ENCODE measurements around the gene ELF5.

The ELF5 gene

DNA sequence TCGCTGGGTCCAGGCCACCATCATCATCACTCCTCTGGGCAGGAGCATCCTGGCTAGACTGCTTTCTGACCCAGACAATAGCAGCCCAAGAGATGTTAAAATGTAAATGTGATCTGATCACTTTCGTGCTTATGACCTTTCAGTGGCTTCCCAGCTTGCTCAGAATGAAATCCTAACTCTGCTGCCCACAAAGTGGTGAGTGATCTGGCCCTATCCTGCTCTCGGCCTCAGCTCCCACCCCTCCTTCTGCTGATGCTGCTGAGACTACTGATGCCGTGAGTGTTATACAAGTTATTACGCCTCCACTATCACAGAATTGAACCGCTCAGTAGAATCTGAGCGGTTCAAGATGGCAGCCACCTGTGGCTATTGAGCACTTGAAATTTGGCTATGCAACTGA lies 26.2 kb downstream of the ELF5 start:
- no peak overlapping the region for H3K4me3 Mint-ChIP-seq
- H3K4me1 Mint-ChIP-seq, result no peaks in the 10 kb centered on the region
- H3K27me3 Mint-ChIP-seq, result no peaks in the 10 kb centered on the region
- H3K9me3 Mint-ChIP-seq, result no peaks in the 10 kb centered on the region
- H3K27ac Mint-ChIP-seq, result no peak overlapping the region
- no peaks in the 10 kb centered on the region for H3K36me3 Mint-ChIP-seq

DNA sequence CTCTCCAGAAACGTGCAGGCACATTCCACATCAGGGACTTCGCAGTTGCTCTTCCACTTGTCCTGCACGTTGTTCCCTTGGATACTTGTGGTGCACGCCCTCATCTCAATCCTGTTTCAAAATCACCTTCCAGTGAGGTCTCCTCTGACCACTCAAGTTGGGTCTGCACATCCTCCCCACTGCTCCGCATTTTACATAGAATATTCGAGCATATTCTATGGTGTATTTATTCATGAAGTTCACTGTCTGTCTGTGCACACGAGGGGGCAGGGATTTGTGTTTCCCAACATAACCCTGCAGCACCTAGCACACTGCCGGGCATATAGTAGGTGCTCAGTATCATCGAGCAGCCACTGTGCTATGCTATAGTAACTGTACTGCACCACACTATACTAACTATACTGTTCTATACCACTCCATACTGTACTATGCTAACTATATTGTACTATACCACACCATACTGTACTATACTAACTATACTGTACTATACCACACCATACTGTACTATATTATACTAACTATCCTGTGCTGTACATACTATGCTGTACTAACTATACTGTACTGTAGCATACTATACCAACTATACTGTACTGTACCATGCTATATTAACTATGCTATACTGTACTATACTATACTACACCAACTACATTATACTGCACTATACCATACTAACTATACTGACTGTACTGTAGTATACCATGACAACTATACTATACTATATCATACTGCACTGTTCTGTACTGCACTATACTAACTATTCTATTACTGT lies 30.3 kb downstream of the ELF5 start:
- no peaks in the 10 kb centered on the region for H3K4me1 Mint-ChIP-seq
- no peaks in the 10 kb centered on the region for H3K36me3 Mint-ChIP-seq
- no peak overlapping the region for H3K27ac Mint-ChIP-seq
- no peaks in the 10 kb centered on the region for H3K9me3 Mint-ChIP-seq
- no peaks in the 10 kb centered on the region for H3K27me3 Mint-ChIP-seq
- no peak overlapping the region for H3K4me3 Mint-ChIP-seq

DNA sequence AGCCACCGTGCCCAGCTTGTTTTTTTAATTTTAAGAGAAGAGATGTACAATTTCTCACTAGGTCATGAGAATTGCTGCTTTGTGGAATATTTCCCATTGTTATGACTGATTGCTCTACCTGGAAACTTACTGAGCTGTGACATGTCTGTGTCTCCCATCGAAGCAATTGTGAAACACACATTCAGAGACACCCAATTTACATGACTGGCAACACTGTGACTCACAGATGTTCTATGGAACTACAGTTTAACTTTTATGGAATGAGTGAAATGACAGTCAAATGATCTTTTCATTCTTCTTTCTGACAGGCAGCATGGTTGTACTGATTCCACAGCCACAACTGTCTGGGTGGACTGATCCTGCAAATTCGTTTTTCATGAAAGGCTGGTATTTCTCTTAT lies 32.3 kb downstream of the ELF5 start:
- H3K9me3 Mint-ChIP-seq, result no peaks in the 10 kb centered on the region
- no peak overlapping the region for H3K27ac Mint-ChIP-seq
- no peaks in the 10 kb centered on the region for H3K27me3 Mint-ChIP-seq
- no peaks in the 10 kb centered on the region for H3K4me1 Mint-ChIP-seq
- no peaks in the 10 kb centered on the region for H3K36me3 Mint-ChIP-seq
- no peak overlapping the region for H3K4me3 Mint-ChIP-seq

DNA sequence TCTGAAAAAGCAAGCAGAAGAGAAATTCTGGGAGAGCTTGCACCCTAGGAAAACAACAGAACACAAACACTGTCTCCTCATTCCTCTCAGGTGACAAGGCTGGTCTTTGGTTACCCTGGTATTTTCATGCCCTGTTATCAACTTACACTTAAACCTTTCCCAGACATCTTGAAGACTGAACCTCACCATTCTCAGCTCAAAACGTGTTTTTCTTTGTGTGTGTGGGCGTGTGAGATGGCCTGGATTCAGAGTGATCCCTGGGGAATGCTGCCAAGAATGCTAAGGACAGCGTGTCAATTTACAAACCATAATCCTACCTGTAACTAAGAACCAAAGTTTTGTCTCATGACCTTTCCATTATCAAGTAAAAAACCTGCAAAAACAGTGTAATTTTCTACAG lies 33.3 kb downstream of the ELF5 start:
- no peaks in the 10 kb centered on the region for H3K9me3 Mint-ChIP-seq
- H3K36me3 Mint-ChIP-seq, result no peaks in the 10 kb centered on the region
- H3K4me3 Mint-ChIP-seq, result no peak overlapping the region
- no peak overlapping the region for H3K27ac Mint-ChIP-seq
- no peaks in the 10 kb centered on the region for H3K27me3 Mint-ChIP-seq
- no peaks in the 10 kb centered on the region for H3K4me1 Mint-ChIP-seq

DNA sequence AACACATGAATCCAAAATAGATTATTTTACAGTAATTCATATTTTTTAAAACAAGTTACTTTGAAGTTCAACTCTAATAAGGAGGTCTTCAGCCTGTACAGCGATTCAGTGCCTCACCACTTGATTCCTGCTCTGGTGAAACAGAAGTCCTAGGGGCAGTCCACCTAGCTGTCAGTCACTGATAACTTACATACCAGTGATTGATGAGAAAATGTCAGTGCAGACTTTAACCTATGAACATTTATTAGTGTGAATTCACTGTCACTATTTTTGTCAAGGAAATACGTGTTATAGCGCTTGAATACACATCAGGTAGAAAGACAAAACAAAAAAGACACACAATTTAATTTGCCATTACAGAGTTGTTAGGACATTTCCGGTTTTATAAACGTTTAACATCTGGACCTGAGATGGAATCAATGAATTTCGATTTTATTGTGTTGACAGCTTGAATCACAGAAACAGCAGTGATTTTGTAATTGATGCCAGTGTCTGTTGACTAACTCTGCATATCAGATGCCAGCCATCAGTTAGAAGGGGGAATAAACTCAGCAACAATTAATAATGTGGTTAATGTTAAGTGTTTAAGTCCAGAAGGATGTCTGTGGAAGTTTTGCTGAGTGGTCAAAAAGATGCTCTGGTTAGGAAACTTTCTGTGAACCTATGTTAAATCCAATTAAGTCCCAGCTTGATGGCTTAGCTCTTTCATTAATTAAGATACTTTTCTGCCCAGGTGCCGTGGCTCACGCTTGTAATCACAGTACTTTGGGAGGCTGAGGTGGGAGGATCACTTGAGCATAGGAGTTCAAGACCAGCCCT lies 34.5 kb downstream of the ELF5 start:
- no peaks in the 10 kb centered on the region for H3K36me3 Mint-ChIP-seq
- no peaks in the 10 kb centered on the region for H3K4me1 Mint-ChIP-seq
- no peaks in the 10 kb centered on the region for H3K27me3 Mint-ChIP-seq

DNA sequence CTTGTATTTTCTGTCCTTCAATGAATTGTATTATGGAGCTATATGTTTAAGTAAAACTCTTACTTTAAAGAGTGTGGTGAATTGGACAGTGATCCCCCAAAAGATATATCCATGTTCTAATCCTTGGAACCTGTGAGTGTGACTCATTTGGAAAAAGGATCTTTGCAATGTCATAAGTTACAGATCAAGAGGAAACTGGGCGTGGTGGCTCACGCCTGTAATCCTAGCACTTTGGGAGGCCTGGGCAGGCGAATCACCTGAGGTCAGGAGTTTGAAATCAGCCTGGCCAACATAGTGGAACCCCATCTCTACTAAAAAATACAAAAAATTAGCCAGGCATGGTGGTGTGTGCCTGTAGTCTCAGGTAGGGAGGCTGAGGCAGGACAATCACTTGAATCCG lies 36.7 kb downstream of the ELF5 start:
- no peaks in the 10 kb centered on the region for H3K4me1 Mint-ChIP-seq
- H3K27ac Mint-ChIP-seq, result no peak overlapping the region
- H3K4me3 Mint-ChIP-seq, result no peak overlapping the region
- H3K36me3 Mint-ChIP-seq, result no peaks in the 10 kb centered on the region
- H3K9me3 Mint-ChIP-seq, result no peaks in the 10 kb centered on the region
- no peaks in the 10 kb centered on the region for H3K27me3 Mint-ChIP-seq

More for the DNA sequence above, 34.5 kb downstream of the ELF5 start:
- H3K27ac Mint-ChIP-seq, result no peak overlapping the region
- no peak overlapping the region for H3K4me3 Mint-ChIP-seq
- no peaks in the 10 kb centered on the region for H3K9me3 Mint-ChIP-seq

DNA sequence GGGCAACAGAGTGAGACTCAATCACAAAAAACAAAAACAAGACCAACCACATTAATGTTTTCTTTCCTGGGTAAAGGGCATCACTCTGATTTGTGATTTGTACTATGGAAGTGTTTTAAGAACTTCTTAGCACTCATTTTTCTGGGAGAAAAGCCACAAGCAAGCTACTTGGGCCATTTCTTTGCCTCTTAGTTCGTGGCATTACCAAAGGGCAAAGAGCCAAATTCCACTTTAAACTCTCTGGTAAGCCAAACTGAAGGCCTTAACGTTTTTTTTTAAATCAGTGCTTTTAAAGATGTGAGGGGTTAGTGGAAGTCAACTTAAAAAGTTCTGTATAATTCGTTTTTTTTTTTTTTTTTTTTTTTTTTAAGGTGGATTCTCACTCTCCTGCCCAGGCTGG lies 37.9 kb downstream of the ELF5 start:
- H3K4me3 Mint-ChIP-seq, result no peak overlapping the region
- no peak overlapping the region for H3K27ac Mint-ChIP-seq
- no peaks in the 10 kb centered on the region for H3K27me3 Mint-ChIP-seq
- H3K36me3 Mint-ChIP-seq, result no peaks in the 10 kb centered on the region
- H3K9me3 Mint-ChIP-seq, result no peaks in the 10 kb centered on the region
- no peaks in the 10 kb centered on the region for H3K4me1 Mint-ChIP-seq

DNA sequence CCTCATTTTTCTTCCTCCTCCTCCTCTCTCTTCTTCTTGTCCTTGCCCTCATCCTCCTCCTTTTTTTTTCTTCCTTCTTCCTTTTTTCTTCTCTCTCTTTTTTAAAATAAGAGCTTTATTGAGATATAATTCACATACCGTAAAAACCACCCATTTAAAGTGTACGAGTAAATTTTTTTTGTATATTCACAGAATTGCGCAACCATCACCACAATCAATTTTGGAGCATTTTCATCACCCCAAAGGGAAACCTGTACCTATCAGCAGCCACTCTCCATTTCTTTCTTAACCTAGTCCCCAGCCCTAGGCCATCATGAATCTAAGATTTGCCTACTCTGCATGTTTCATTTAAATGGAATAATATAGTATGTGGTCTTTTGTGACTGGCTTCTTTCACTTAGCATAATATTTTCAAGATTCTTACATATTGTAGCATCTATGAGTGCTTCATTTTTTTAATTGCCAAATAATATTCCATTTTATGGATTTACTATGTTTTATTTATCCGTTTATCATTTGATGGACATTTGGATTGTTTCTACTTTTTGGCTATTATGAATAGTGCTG lies 39.9 kb downstream of the ELF5 start:
- no peaks in the 10 kb centered on the region for H3K4me1 Mint-ChIP-seq
- H3K36me3 Mint-ChIP-seq, result peaks cover 2% of the 10 kb centered on the region
- no peak overlapping the region for H3K4me3 Mint-ChIP-seq
- H3K9me3 Mint-ChIP-seq, result no peaks in the 10 kb centered on the region
- no peak overlapping the region for H3K27ac Mint-ChIP-seq
- H3K27me3 Mint-ChIP-seq, result no peaks in the 10 kb centered on the region

DNA sequence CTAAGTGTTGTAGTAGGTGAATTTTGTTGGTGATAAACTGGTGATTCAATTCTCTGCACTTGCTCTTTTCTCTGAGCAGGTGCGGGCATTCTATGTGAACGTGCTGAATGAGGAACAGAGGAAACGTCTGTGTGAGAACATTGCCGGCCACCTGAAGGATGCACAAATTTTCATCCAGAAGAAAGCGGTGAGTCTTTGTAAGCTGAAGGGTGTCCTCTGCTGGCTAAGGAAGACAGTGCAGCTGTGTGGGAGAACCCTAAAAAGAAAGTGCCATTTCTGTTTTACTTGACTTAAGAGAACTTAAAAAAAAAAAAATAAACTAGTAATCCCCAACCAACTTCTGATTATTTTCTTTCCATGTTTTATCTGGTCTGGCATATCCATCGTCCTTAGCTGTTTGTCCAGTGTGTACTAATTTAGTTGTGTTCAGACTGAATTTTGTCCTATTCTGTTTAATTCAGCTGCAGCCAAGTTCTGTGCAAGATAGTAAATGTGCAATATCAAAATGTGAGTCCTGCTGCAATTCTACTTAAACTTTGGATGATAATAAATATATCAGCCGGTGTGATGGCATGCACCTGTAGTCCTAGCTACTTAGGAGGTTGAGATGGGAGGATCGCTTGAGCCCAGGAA lies 45.3 kb downstream of the ELF5 start:
- H3K36me3 Mint-ChIP-seq, result peaks cover 32% of the 10 kb centered on the region
- H3K4me3 Mint-ChIP-seq, result no peak overlapping the region
- H3K9me3 Mint-ChIP-seq, result peaks cover 6% of the 10 kb centered on the region
- H3K27me3 Mint-ChIP-seq, result no peaks in the 10 kb centered on the region
- no peak overlapping the region for H3K27ac Mint-ChIP-seq
- no peaks in the 10 kb centered on the region for H3K4me1 Mint-ChIP-seq

DNA sequence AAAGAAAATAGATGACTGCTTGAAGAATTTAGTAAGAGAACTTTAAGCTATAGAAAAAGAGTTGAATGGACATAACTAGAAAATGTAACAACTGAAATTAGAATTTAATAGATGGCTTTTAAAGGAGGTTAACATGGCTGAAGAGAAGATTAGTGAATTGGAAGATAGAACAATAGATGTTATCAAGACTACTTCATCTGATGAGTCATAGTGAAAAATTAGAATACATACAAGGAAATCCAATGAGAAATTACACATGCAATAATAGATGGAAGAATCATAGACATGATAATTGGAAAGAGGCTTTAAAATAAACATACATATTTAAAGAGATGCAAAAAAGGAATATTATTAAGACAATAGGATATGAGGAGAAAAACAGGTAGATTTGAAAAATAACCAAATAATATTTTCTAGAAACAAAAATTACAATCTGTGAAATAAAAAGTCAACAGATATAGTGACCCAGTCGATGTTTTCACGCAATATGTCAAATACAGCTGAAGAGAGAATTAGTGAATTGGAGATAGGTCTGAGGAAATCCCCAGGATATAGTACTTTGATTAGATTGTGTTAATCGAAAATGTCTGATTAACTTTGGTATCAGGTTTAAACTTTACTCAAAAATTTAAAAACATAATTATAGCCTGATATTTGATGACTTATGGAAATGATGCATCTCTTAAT lies 46.6 kb downstream of the ELF5 start:
- Mint-ChIP-seq H3K27ac (peak overlapping the region; percentile 8), H3K27me3 (no peaks in the 10 kb centered on the region), H3K4me1 (no peaks in the 10 kb centered on the region), H3K9me3 (peaks cover 6% of the 10 kb centered on the region), H3K36me3 (peaks cover 35% of the 10 kb centered on the region), H3K4me3 (no peak overlapping the region)

DNA sequence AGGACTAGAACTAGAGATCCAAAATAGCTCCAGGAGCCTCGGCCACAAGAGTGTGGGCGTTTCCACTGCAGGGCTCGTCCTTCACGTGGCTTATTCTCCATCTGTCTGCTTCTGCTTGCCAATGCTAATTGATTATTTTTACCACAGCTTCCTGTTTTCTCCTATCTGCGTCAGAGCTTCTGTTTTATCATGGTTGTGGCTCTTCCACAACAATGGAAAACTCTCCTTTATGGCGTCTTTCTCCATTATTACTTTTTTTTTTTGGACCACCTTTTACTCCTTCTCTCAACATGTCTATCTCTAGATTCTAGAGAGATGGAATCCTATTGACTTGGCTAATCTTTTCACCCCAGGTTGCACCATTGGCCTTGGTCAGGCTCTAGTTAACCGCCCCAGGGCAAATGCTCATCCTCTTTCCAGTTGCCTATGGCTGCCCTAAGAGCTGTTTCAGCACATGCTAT lies 49.0 kb downstream of the ELF5 start:
- Mint-ChIP-seq H3K27ac (peak overlapping the region; percentile 21), H3K9me3 (peaks cover 6% of the 10 kb centered on the region), H3K4me1 (no peaks in the 10 kb centered on the region), H3K27me3 (no peaks in the 10 kb centered on the region), H3K36me3 (peaks cover 34% of the 10 kb centered on the region), H3K4me3 (no peak overlapping the region)

DNA sequence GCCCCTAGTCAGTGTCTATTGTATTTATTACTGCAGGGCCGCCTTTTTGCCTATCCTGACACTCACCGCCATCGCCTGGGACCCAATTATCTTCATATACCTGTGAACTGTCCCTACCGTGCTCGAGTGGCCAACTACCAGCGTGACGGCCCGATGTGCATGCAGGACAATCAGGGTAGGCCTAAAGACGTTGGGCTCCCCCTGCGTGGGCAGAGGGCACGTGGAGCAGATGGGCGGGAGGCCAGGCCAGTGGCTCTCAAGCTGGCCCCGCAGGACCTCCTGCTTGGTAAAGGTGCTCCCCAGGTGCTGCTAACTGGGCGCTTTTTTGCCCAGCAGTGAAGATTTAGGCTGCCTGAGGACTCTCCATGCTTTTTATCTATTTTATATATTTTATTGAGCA lies 52.4 kb downstream of the ELF5 start:
- H3K4me1 Mint-ChIP-seq, result no peaks in the 10 kb centered on the region
- no peaks in the 10 kb centered on the region for H3K27me3 Mint-ChIP-seq
- H3K9me3 Mint-ChIP-seq, result no peaks in the 10 kb centered on the region
- no peak overlapping the region for H3K27ac Mint-ChIP-seq
- H3K36me3 Mint-ChIP-seq, result peaks cover 31% of the 10 kb centered on the region
- no peak overlapping the region for H3K4me3 Mint-ChIP-seq

DNA sequence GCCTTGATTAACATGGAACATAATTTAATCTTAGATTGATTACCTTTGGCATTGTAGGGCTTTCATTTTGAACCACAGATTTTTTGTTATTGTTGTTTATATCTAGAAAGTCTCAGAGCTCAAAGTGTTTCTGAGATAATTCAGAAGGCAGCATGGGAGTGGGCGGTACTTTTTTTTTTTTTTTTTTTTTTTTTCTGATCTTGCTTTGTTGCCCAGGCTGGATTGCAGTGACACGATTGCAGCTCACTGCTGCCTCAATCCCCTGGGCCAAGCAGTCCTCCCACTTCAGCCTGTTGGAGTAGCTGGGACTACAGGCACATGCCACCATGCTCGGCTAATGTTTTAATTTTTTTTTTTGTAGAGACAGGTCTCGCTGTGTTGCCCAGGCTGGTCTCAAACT lies 53.3 kb downstream of the ELF5 start:
- Mint-ChIP-seq H3K27me3 (no peaks in the 10 kb centered on the region), H3K27ac (no peak overlapping the region), H3K9me3 (no peaks in the 10 kb centered on the region), H3K4me3 (no peak overlapping the region), H3K36me3 (peaks cover 28% of the 10 kb centered on the region), H3K4me1 (no peaks in the 10 kb centered on the region)

DNA sequence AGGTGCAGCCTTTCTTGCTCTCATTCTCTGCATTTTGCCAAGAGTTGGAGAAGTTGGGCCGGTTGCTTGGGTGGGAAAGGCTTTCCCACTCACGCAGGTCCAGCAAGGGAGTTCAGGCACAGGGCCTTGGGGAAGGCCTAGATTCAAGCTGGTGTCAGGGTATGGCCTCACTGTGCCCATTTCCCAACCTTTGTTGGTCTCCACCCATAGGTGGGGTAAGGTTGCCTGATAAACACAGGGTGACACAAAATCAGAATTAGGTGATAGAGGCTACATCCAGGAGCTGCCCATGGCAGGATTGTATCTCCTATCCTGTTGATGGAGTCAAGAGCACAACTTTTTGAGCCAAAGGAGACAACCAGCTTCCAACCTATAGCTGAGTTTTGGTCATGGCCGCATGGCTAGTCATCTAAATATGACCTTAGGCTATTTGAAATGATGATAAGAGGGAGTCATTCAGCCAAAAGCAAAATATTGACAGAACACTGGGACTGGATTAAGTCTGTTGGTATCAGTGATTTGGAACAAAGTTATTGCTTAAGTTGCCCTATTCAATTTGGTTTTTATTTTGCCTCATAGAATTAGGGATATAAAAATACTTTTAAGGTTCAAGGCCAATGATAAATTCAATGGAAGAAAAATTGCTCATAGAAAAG lies 54.0 kb downstream of the ELF5 start:
- peaks cover 27% of the 10 kb centered on the region for H3K36me3 Mint-ChIP-seq
- H3K4me1 Mint-ChIP-seq, result no peaks in the 10 kb centered on the region

DNA sequence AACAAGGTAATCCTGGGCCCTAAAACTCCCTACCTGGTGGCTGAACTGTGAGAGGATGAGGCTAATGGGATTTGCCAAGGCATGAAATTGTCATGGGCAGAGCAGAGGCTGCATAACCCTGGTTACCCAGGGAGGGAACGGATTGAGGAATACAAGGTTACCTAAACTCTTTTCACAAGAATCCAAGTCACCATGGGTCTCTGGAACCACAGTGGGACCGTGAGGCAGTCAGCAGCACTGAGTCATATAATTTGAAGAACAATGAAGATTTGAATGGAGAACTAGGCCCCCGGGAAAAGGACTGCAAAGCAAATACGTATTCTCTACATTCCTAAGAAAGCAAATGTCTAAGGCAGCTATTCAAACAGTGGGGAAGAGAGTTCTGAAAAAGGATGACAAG lies 55.1 kb downstream of the ELF5 start:
- Mint-ChIP-seq H3K27me3 (no peaks in the 10 kb centered on the region), H3K27ac (no peak overlapping the region), H3K4me3 (no peak overlapping the region), H3K36me3 (peaks cover 19% of the 10 kb centered on the region), H3K9me3 (no peaks in the 10 kb centered on the region), H3K4me1 (no peaks in the 10 kb centered on the region)

More for the DNA sequence above, 54.0 kb downstream of the ELF5 start:
- H3K27ac Mint-ChIP-seq, result no peak overlapping the region
- no peaks in the 10 kb centered on the region for H3K9me3 Mint-ChIP-seq
- no peak overlapping the region for H3K4me3 Mint-ChIP-seq
- no peaks in the 10 kb centered on the region for H3K27me3 Mint-ChIP-seq
